GM12878 (cell line): ENCODE data around the gene DIAPH2. TPM values are rescaled to one million over a fixed set of nuclear protein-coding genes. Genes with fewer than 3 reads are reported as not detected.

Experiments
- ATAC-seq: fragments of 200-7000 bp; cut with Tn5 transposase; 3 replicates; pipeline ENCODE4 v1.9.1; 2020; ENCODE audit warnings: mild to moderate bottlenecking, moderate library complexity
- BruUV-seq: library from RNA; stranded (reverse); fragments of 400-500 nt; replicated peaks from 2 replicates; lab custom pipeline; 2021; lab: Mats Ljungman, UMichigan
- CTCF ChIA-PET: fragments of 300-600 bp; sonication (Branson Sonifier 250); formaldehyde crosslinking; extraction: SDS; loops from one replicate; lab custom pipeline; 2021; ENCODE audit warnings: inconsistent platforms; lab: Yijun Ruan, JAX
- POLR2A ChIA-PET: fragments of 350-600 bp; formaldehyde crosslinking; extraction: SDS; loops from one replicate; lab custom pipeline; 2021; ENCODE audit warnings: inconsistent platforms; lab: Charles Lee
- RAD21 ChIA-PET: fragments of 300-600 bp; sonication (Branson Sonifier 250); formaldehyde crosslinking; loops from one replicate; lab custom pipeline; 2023; ENCODE audit warnings: antibody characterized with exemption; ENCODE audit not compliant: unreplicated experiment; lab: Charles Lee
- SMC1A ChIA-PET: fragments of 300-600 bp; sonication (Branson Sonifier 250); formaldehyde crosslinking; loops from one replicate; lab custom pipeline; 2023; ENCODE audit not compliant: unreplicated experiment, uncharacterized antibody; lab: Charles Lee
- DNase-seq: peaks from one replicate; pipeline ENCODE4 v3.0.0-alpha.2; 2011; ENCODE audit warnings: low read depth, low spot score
- FAIRE-seq: peaks from 3 replicates; lab custom pipeline; 2011; peaks lifted over from hg19 to GRCh38; lab: Jason Lieb, UNC
- H2AFZ ChIP-seq: 2 replicates; pipeline ENCODE4 v1.6.0; 2011; ENCODE audit warnings: low read depth, low read length, control low read depth; ENCODE audit not compliant: control insufficient read depth
- H3K27ac ChIP-seq: 2 replicates; pipeline ENCODE4 v1.5.1; 2011; ENCODE audit warnings: control low read depth; ENCODE audit not compliant: control insufficient read depth, insufficient read depth
- H3K27me3 ChIP-seq, 2 experiments: replicated peaks in 1 of 2; 2 replicates each; pipeline versions ENCODE4 v1.6.0 to v1.6.1; 2011; ENCODE audit warnings: low read length in 1 of 2; ENCODE audit not compliant: control insufficient read depth in 2 of 2, insufficient read depth in 2 of 2
- H3K36me3 ChIP-seq, 2 experiments: 2 replicates each; pipeline ENCODE4 v1.5.1; 2011; ENCODE audit warnings: low read length in 1 of 2; ENCODE audit not compliant: control insufficient read depth in 2 of 2, insufficient read depth in 2 of 2
- H3K4me1 ChIP-seq: 2 replicates; pipeline ENCODE4 v1.6.1; 2011; ENCODE audit warnings: mild to moderate bottlenecking, low read length, moderate library complexity, mixed read lengths; ENCODE audit not compliant: control insufficient read depth, insufficient read depth
- H3K4me2 ChIP-seq: 2 replicates; pipeline ENCODE4 v1.6.0; 2011; ENCODE audit warnings: control low read depth; ENCODE audit not compliant: control insufficient read depth, insufficient read depth
- H3K4me3 ChIP-seq: fragments of 200-600 bp; sonication (generic); 2 replicates; pipeline ENCODE4 v1.5.1; 2016
- H3K79me2 ChIP-seq: 2 replicates; pipeline ENCODE4 v1.6.0; 2011; ENCODE audit warnings: low read length; ENCODE audit not compliant: control insufficient read depth, insufficient read depth
- H3K9ac ChIP-seq: 2 replicates; pipeline ENCODE4 v1.8.0; 2011; ENCODE audit warnings: low read length, control low read depth, mixed read lengths; ENCODE audit not compliant: control insufficient read depth, insufficient read depth
- H3K9me3 ChIP-seq: replicated peaks from 3 replicates; pipeline ENCODE4 v1.5.1; 2011; ENCODE audit warnings: mild to moderate bottlenecking, low read length; ENCODE audit not compliant: control insufficient read depth, insufficient read depth
- H4K20me1 ChIP-seq: 2 replicates; pipeline ENCODE4 v1.6.0; 2011; ENCODE audit not compliant: control insufficient read depth, insufficient read depth
- BHLHE40 ChIP-seq, 2 experiments: fragments of 450-650 bp in 1 of 2; IDR thresholded peaks; 2 replicates each; pipeline ENCODE4 v1.6.1; 2011 to 2017; ENCODE audit warnings: low read depth in 2 of 2, borderline replicate concordance in 1 of 2, improper control_type of control experiment in 1 of 2, low read length in 1 of 2, mild to moderate bottlenecking in 1 of 2
- CBX3 ChIP-seq: fragments of 200-600 bp; sonication (generic); IDR thresholded peaks from 2 replicates; pipeline ENCODE4 v1.6.1; 2016; ENCODE audit warnings: low read depth, borderline replicate concordance
- CBX5 ChIP-seq: sonication (generic); IDR thresholded peaks from 2 replicates; pipeline ENCODE4 v1.6.1; 2016; ENCODE audit warnings: low read depth, moderate library complexity, mild to moderate bottlenecking, inconsistent platforms
- KLF5 ChIP-seq: fragments of 450-650 bp; IDR thresholded peaks from 2 replicates; pipeline ENCODE4 v1.6.1; 2014; ENCODE audit warnings: mild to moderate bottlenecking; ENCODE audit not compliant: partially characterized antibody
- NR2F1 ChIP-seq: fragments of 450-650 bp; conservative IDR thresholded peaks from 2 replicates; pipeline ENCODE4 v1.6.1; 2017; ENCODE audit warnings: mild to moderate bottlenecking
- NRF1 ChIP-seq: conservative IDR thresholded peaks from 2 replicates; pipeline ENCODE4 v1.6.1; 2011; ENCODE audit warnings: mild to moderate bottlenecking, low read depth, low read length, improper control_type of control experiment
- RB1 ChIP-seq: fragments of 450-650 bp; formaldehyde crosslinking; IDR thresholded peaks from 2 replicates; pipeline ENCODE4 v1.6.1; 2017; ENCODE audit warnings: mild to moderate bottlenecking, borderline replicate concordance
- RFX5 ChIP-seq: IDR thresholded peaks from 2 replicates; pipeline ENCODE4 v1.6.1; 2011; ENCODE audit warnings: low read depth, low read length, improper control_type of control experiment
- TBL1XR1 ChIP-seq: IDR thresholded peaks from 2 replicates; pipeline ENCODE4 v1.6.1; 2012; ENCODE audit warnings: low read depth, low read length, improper control_type of control experiment
- TCF7 ChIP-seq: IDR thresholded peaks from 2 replicates; pipeline ENCODE4 v1.6.1; 2014; ENCODE audit warnings: antibody characterized with exemption, borderline replicate concordance
- YY1 ChIP-seq: IDR thresholded peaks from 2 replicates; pipeline ENCODE4 v1.6.1; 2011; ENCODE audit warnings: low read depth, mild to moderate bottlenecking, low read length
- ZNF622 ChIP-seq: fragments of 450-650 bp; IDR thresholded peaks from 2 replicates; pipeline ENCODE4 v1.6.1; 2017; ENCODE audit warnings: mild to moderate bottlenecking, inconsistent platforms
- WGBS: methylation state at CpG from one replicate; pipeline ENCODE4 v1.1.6; 2016; ENCODE audit warnings: low lambda C conversion rate; ENCODE audit not compliant: insufficient replicate concordance, insufficient coverage; ENCODE audit errors: missing lambda C conversion rate; 5-methylcytosine and 5-hydroxymethylcytosine counted together
- in situ Hi-C: fragments of 300-500 bp; cut with MboI; formaldehyde crosslinking; loops from 9 replicates; pipeline ENCODE4 v1.14.3; 2018; ENCODE audit warnings: mixed read lengths
- intact Hi-C: fragments of 100-400 bp; cut with micrococcal nuclease; formaldehyde crosslinking; loops from one replicate; pipeline ENCODE4 v1.14.2; 2022; ENCODE audit not compliant: unreplicated experiment
- polyA plus RNA-seq, 11 experiments: library from polyadenylated mRNA; depleted of rRNA in 4 of 11; unstranded in 6 of 11; stranded (reverse) in 5 of 11; fragments of >200 nt; fragmentation: Nextera tagmentation in 4 of 11; fragmentation: Illumina TruSeq in 1 of 11; extraction: Ambion mirVana in 4 of 11; extraction: Trizol in 1 of 11; gene quantifications; 1 replicate in 1 of 11; 2 replicates in 10 of 11; pipeline versions ENCODE4 v1.2.1 to v1.2.3, GENCODE V29; 2011 to 2016; ENCODE audit warnings: inconsistent platforms in 2 of 11, missing spikeins in 2 of 11, low read depth in 1 of 11
- total RNA-seq, 4 experiments: library from RNA; depleted of rRNA in 3 of 4; stranded (reverse); fragments of >200 nt in 3 of 4; fragmentation: Illumina TruSeq in 1 of 4; extraction: Trizol in 1 of 4; gene quantifications; 2 replicates each; pipeline versions ENCODE4 v1.2.1 to v1.2.3, GENCODE V29; 2013 to 2021
- TF ChIP-seq, protein P1 (sequence below): IDR thresholded peaks from 2 replicates; pipeline ENCODE4 v1.6.1; 2012; ENCODE audit warnings: improper control_type of control experiment, low read depth, low read length; ENCODE audit not compliant: insufficient replicate concordance
- TF ChIP-seq, protein P2 (sequence below): IDR thresholded peaks from 2 replicates; pipeline ENCODE4 v1.6.1; 2011; ENCODE audit warnings: mild to moderate bottlenecking, low read depth, low read length, moderate library complexity; ENCODE audit not compliant: insufficient replicate concordance
- TF ChIP-seq, protein P3 (sequence below): fragments of 150-350 bp; IDR thresholded peaks from 2 replicates; pipeline ENCODE4 v1.6.1; 2016; ENCODE audit warnings: low read depth, low read length

Gene DIAPH2
- total and polyA plus RNA-seq, 10 of the 15 experiments (the other 5 are each of a cell fraction or from before 2014, with no cell fraction given): 2.2 to 16.6 (median 8.8) TPM

DNA sequence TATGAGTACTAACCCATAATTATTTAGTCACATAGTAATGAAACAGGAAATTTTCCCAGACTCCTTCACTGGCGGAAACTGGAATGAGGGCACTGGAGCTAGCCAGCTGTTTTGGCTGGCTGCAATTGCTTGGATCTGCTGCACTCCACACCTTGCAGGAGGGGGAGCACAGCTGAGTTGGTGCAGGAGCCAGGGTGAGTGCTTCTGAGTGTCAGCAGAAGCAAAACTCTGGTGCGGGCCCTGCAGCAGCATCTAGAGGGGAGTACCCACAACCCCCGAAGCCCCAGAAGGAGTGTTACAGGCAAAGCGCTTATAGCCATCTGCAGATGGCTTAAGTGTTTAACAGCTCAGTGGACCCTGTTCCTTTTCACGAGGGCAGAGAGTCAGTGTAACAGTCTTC, 295.1 kb downstream of the DIAPH2 start (continued):
- TF ChIP-seq, protein P1, sequence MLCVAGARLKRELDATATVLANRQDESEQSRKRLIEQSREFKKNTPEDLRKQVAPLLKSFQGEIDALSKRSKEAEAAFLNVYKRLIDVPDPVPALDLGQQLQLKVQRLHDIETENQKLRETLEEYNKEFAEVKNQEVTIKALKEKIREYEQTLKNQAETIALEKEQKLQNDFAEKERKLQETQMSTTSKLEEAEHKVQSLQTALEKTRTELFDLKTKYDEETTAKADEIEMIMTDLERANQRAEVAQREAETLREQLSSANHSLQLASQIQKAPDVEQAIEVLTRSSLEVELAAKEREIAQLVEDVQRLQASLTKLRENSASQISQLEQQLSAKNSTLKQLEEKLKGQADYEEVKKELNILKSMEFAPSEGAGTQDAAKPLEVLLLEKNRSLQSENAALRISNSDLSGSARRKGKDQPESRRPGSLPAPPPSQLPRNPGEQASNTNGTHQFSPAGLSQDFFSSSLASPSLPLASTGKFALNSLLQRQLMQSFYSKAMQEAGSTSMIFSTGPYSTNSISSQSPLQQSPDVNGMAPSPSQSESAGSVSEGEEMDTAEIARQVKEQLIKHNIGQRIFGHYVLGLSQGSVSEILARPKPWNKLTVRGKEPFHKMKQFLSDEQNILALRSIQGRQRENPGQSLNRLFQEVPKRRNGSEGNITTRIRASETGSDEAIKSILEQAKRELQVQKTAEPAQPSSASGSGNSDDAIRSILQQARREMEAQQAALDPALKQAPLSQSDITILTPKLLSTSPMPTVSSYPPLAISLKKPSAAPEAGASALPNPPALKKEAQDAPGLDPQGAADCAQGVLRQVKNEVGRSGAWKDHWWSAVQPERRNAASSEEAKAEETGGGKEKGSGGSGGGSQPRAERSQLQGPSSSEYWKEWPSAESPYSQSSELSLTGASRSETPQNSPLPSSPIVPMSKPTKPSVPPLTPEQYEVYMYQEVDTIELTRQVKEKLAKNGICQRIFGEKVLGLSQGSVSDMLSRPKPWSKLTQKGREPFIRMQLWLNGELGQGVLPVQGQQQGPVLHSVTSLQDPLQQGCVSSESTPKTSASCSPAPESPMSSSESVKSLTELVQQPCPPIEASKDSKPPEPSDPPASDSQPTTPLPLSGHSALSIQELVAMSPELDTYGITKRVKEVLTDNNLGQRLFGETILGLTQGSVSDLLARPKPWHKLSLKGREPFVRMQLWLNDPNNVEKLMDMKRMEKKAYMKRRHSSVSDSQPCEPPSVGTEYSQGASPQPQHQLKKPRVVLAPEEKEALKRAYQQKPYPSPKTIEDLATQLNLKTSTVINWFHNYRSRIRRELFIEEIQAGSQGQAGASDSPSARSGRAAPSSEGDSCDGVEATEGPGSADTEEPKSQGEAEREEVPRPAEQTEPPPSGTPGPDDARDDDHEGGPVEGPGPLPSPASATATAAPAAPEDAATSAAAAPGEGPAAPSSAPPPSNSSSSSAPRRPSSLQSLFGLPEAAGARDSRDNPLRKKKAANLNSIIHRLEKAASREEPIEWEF: no peak
- TF ChIP-seq, protein P2, sequence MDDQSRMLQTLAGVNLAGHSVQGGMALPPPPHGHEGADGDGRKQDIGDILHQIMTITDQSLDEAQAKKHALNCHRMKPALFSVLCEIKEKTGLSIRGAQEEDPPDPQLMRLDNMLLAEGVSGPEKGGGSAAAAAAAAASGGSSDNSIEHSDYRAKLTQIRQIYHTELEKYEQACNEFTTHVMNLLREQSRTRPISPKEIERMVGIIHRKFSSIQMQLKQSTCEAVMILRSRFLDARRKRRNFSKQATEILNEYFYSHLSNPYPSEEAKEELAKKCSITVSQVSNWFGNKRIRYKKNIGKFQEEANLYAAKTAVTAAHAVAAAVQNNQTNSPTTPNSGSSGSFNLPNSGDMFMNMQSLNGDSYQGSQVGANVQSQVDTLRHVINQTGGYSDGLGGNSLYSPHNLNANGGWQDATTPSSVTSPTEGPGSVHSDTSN: no peak
- no peak for TF ChIP-seq NR2F1
- TF ChIP-seq, all 136 proteins: peak for 0

DNA sequence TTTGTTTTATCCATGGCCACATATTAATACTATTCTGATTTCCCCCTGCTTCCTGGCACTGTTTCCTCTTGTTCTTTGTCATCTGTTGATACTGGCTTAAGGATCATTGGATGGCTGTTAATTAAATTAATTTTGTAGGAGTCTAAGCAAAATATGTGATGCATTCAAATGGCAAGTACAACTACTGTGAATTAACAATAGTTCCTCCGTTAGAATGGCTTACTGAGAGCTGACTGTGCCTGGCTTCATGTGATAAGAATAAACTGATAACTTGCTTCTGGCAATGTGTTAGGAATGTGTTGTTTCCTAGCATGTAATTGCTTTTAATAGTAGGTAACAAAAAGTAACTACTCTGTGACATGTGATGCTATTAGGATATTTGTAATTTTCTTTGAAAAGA, 297.5 kb downstream of the DIAPH2 start:
- RAD21 ChIA-PET: no interaction called here
- no peaks in the 10 kb centered on the region for H3K79me2 ChIP-seq
- no peak overlapping the region for H3K4me2 ChIP-seq
- H3K27ac ChIP-seq: no peak overlapping the region
- no peak overlapping the region for H3K9ac ChIP-seq
- no peaks in the 10 kb centered on the region for H4K20me1 ChIP-seq
- no peaks in the 10 kb centered on the region for H3K36me3 ChIP-seq
- no peak for DNase-seq
- no peak overlapping the region for H3K4me3 ChIP-seq
- no peaks in the 10 kb centered on the region for H3K27me3 ChIP-seq
- H2AFZ ChIP-seq: no peak overlapping the region
- in situ Hi-C loops (no loop called here), intact Hi-C loops (no loop called here)
- no peak for ATAC-seq
- POLR2A ChIA-PET: no interaction called here
- no peak for FAIRE-seq
- CTCF ChIA-PET: no interaction called here
- SMC1A ChIA-PET: no interaction called here
- H3K4me1 ChIP-seq: no peaks in the 10 kb centered on the region
- no TSS peak for BruUV-seq
- H3K9me3 ChIP-seq: no peaks in the 10 kb centered on the region
- WGBS: 32% methylated on average over 1 of the region's 1 CpG
- TF ChIP-seq TBL1XR1 (no peak), YY1 (no peak), RFX5 (no peak), RB1 (no peak), BHLHE40 (IDR thresholded peaks at IDR 0.05; ENCODE audit: borderline replicate concordance in 1 of 2, low read depth in 2 of 2, low read length in 1 of 2) (no peak), KLF5 (no peak), CBX3 (no peak), CBX5 (no peak), TCF7 (no peak), NRF1 (no peak), ZNF622 (no peak)
- TF ChIP-seq, protein P3, sequence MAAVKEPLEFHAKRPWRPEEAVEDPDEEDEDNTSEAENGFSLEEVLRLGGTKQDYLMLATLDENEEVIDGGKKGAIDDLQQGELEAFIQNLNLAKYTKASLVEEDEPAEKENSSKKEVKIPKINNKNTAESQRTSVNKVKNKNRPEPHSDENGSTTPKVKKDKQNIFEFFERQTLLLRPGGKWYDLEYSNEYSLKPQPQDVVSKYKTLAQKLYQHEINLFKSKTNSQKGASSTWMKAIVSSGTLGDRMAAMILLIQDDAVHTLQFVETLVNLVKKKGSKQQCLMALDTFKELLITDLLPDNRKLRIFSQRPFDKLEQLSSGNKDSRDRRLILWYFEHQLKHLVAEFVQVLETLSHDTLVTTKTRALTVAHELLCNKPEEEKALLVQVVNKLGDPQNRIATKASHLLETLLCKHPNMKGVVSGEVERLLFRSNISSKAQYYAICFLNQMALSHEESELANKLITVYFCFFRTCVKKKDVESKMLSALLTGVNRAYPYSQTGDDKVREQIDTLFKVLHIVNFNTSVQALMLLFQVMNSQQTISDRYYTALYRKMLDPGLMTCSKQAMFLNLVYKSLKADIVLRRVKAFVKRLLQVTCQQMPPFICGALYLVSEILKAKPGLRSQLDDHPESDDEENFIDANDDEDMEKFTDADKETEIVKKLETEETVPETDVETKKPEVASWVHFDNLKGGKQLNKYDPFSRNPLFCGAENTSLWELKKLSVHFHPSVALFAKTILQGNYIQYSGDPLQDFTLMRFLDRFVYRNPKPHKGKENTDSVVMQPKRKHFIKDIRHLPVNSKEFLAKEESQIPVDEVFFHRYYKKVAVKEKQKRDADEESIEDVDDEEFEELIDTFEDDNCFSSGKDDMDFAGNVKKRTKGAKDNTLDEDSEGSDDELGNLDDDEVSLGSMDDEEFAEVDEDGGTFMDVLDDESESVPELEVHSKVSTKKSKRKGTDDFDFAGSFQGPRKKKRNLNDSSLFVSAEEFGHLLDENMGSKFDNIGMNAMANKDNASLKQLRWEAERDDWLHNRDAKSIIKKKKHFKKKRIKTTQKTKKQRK: no peak
